ENCODE results near the gene MMP14.
A peak's percentile ranks its signal among the peaks of the same experiment; 100 is the strongest.

Gene MMP14

GRCh38 chr14:22875748-22876319 is 39.4 kb downstream of the MMP14 start:
- Mint-ChIP-seq H3K4me3 (no peak overlapping the region), H3K4me1 (ENCODE audit: low read depth) (peaks cover 25% of the 10 kb centered on the region), H3K9me3 (ENCODE audit: low read depth) (no peaks in the 10 kb centered on the region), H3K36me3 (no peaks in the 10 kb centered on the region), H3K27me3 (no peaks in the 10 kb centered on the region), H3K27ac (no peak overlapping the region)

- Mint-ChIP-seq H3K27ac (no peak overlapping the region), H3K36me3 (no peaks in the 10 kb centered on the region), H3K4me1 (ENCODE audit: low read depth) (peaks cover 23% of the 10 kb centered on the region), H3K4me3 (no peak overlapping the region), H3K27me3 (no peaks in the 10 kb centered on the region), H3K9me3 (ENCODE audit: low read depth) (no peaks in the 10 kb centered on the region)
Measured at GRCh38 chr14:22877000-22877501, 40.7 kb downstream of the MMP14 start.

- Mint-ChIP-seq H3K9me3 (ENCODE audit: low read depth) (no peaks in the 10 kb centered on the region), H3K4me1 (ENCODE audit: low read depth) (peaks cover 24% of the 10 kb centered on the region), H3K27me3 (no peaks in the 10 kb centered on the region), H3K36me3 (no peaks in the 10 kb centered on the region), H3K4me3 (no peak overlapping the region), H3K27ac (peak overlapping the region; percentile 41)
Measured at GRCh38 chr14:22878271-22879246, 42.2 kb downstream of the MMP14 start.

- Mint-ChIP-seq H3K4me3 (no peak overlapping the region), H3K4me1 (ENCODE audit: low read depth) (peaks cover 26% of the 10 kb centered on the region), H3K9me3 (ENCODE audit: low read depth) (no peaks in the 10 kb centered on the region), H3K27ac (no peak overlapping the region), H3K36me3 (no peaks in the 10 kb centered on the region), H3K27me3 (no peaks in the 10 kb centered on the region)
Measured at GRCh38 chr14:22882064-22882463, 45.7 kb downstream of the MMP14 start.

GRCh38 chr14:22882529-22883172 is 46.3 kb downstream of the MMP14 start:
- H3K27me3 Mint-ChIP-seq: no peaks in the 10 kb centered on the region
- H3K9me3 Mint-ChIP-seq (ENCODE audit: low read depth): no peaks in the 10 kb centered on the region
- H3K36me3 Mint-ChIP-seq: no peaks in the 10 kb centered on the region
- peaks cover 32% of the 10 kb centered on the region for H3K4me1 Mint-ChIP-seq (ENCODE audit: low read depth)
- H3K27ac Mint-ChIP-seq: no peak overlapping the region
- H3K4me3 Mint-ChIP-seq: no peak overlapping the region

- Mint-ChIP-seq H3K36me3 (no peaks in the 10 kb centered on the region), H3K4me3 (no peak within 1 kb of the TSS), H3K4me1 (ENCODE audit: low read depth) (peaks cover 39% of the 10 kb centered on the region), H3K27me3 (no peaks in the 10 kb centered on the region), H3K27ac (peak within 1 kb of the TSS; percentile 28), H3K9me3 (ENCODE audit: low read depth) (no peaks in the 10 kb centered on the region)
Measured at GRCh38 chr14:22883173-22883976, 47.0 kb downstream of the MMP14 start, which contains the start of gene REM2. TSS of gene REM2 (plus strand) at chr14:22883222. CDS start at chr14:22883288, 66 bp downstream.

GRCh38 chr14:22884076-22884737 is 47.8 kb downstream of the MMP14 start:
- H3K27me3 Mint-ChIP-seq: no peaks in the 10 kb centered on the region
- peaks cover 42% of the 10 kb centered on the region for H3K4me1 Mint-ChIP-seq (ENCODE audit: low read depth)
- no peaks in the 10 kb centered on the region for H3K36me3 Mint-ChIP-seq
- no peak overlapping the region for H3K4me3 Mint-ChIP-seq
- no peak overlapping the region for H3K27ac Mint-ChIP-seq
- no peaks in the 10 kb centered on the region for H3K9me3 Mint-ChIP-seq (ENCODE audit: low read depth)

GRCh38 chr14:22884738-22885523 is 48.5 kb downstream of the MMP14 start:
- H3K9me3 Mint-ChIP-seq (ENCODE audit: low read depth): no peaks in the 10 kb centered on the region

GRCh38 chr14:22885975-22886374 is 49.6 kb downstream of the MMP14 start:
- H3K9me3 Mint-ChIP-seq (ENCODE audit: low read depth): no peaks in the 10 kb centered on the region
- H3K27me3 Mint-ChIP-seq: no peaks in the 10 kb centered on the region
- H3K4me1 Mint-ChIP-seq (ENCODE audit: low read depth): peaks cover 50% of the 10 kb centered on the region
- no peaks in the 10 kb centered on the region for H3K36me3 Mint-ChIP-seq
- no peak overlapping the region for H3K27ac Mint-ChIP-seq
- H3K4me3 Mint-ChIP-seq: peak overlapping the region; percentile 57

More at GRCh38 chr14:22884738-22885523, 48.5 kb downstream of the MMP14 start:
- peaks cover 46% of the 10 kb centered on the region for H3K4me1 Mint-ChIP-seq (ENCODE audit: low read depth)
- peak overlapping the region; percentile 7 for H3K4me3 Mint-ChIP-seq
- no peaks in the 10 kb centered on the region for H3K27me3 Mint-ChIP-seq
- peak overlapping the region; percentile 58 for H3K27ac Mint-ChIP-seq
- H3K36me3 Mint-ChIP-seq: no peaks in the 10 kb centered on the region

GRCh38 chr14:22886500-22887259 is 50.3 kb downstream of the MMP14 start:
- Mint-ChIP-seq H3K4me1 (ENCODE audit: low read depth) (peaks cover 50% of the 10 kb centered on the region), H3K4me3 (peak overlapping the region; percentile 84), H3K27ac (peak overlapping the region; percentile 79), H3K36me3 (no peaks in the 10 kb centered on the region), H3K9me3 (ENCODE audit: low read depth) (no peaks in the 10 kb centered on the region), H3K27me3 (no peaks in the 10 kb centered on the region)

GRCh38 chr14:22887260-22887989 is 51.0 kb downstream of the MMP14 start:
- peak overlapping the region; percentile 79 for H3K27ac Mint-ChIP-seq
- H3K36me3 Mint-ChIP-seq: no peaks in the 10 kb centered on the region
- H3K27me3 Mint-ChIP-seq: no peaks in the 10 kb centered on the region
- peak overlapping the region; percentile 84 for H3K4me3 Mint-ChIP-seq
- peaks cover 46% of the 10 kb centered on the region for H3K4me1 Mint-ChIP-seq (ENCODE audit: low read depth)
- no peaks in the 10 kb centered on the region for H3K9me3 Mint-ChIP-seq (ENCODE audit: low read depth)

- H3K9me3 Mint-ChIP-seq (ENCODE audit: low read depth): no peaks in the 10 kb centered on the region
- peaks cover 42% of the 10 kb centered on the region for H3K4me1 Mint-ChIP-seq (ENCODE audit: low read depth)
- peak overlapping the region; percentile 84 for H3K4me3 Mint-ChIP-seq
- H3K27me3 Mint-ChIP-seq: no peaks in the 10 kb centered on the region
- peak overlapping the region; percentile 29 for H3K27ac Mint-ChIP-seq
- no peaks in the 10 kb centered on the region for H3K36me3 Mint-ChIP-seq
Measured at GRCh38 chr14:22887990-22888378, 51.6 kb downstream of the MMP14 start.

Measured in activated naive CD8-positive, alpha-beta T cell (primary cell).